GM10248 (cell line): Measurements from ENCODE around the gene TAC3.
"Not testable (repeated sequence)": the region's sequence is repeated elsewhere in the genome, so short reads cannot be mapped to it uniquely, and the experiment has no call there.

ENCODE experiments used
- CTCF ChIA-PET: fragments of 300-600 bp; sonication (Branson Sonifier 250); formaldehyde crosslinking; extraction: SDS; loops from one replicate; lab custom pipeline; 2021; ENCODE audit warnings: antibody characterized with exemption; lab: Yijun Ruan, JAX
- POLR2A ChIA-PET: fragments of 350-650 bp; sonication (Branson Sonifier 250); formaldehyde crosslinking; extraction: SDS; loops from one replicate; lab custom pipeline; 2020; ENCODE audit warnings: antibody characterized with exemption; lab: Yijun Ruan, JAX
- DNase-seq: peaks from one replicate; pipeline ENCODE4 v3.0.0; 2012; ENCODE audit errors: extremely low spot score
- CTCF ChIP-seq: IDR thresholded peaks from 2 replicates; pipeline ENCODE4 v1.5.1; 2012; ENCODE audit warnings: mild to moderate bottlenecking, low read depth; ENCODE audit errors: extremely low read depth, missing control alignments, control extremely low read depth

The TAC3 gene

GRCh38 chr12:56989861-56990610 is 26.3 kb downstream of the TAC3 start:
- ChIA-PET CTCF (interaction anchor here (1.6 to 5.0 kb wide), 3 partner anchors 11 to 234 kb away, joined by 6 to 122 read pairs (median 84); partner anchors contain the start of genes PRIM1 and ZBTB39), POLR2A (no interaction called here)
- DNase-seq, result no peak
- no peak for TF ChIP-seq CTCF

GRCh38 chr12:56988207-56988739 is 28.1 kb downstream of the TAC3 start:
- no peak for TF ChIP-seq CTCF
- DNase-seq, result no peak
- ChIA-PET POLR2A (interaction anchor here (1.0 to 1.1 kb wide), 2 partner anchors 14 to 263 kb away, joined by 3 to 4 read pairs; no protein-coding TSS in a partner anchor), CTCF (interaction anchor here (0.8 to 5.0 kb wide), 26 partner anchors 9 to 474 kb away, joined by 3 to 122 read pairs (median 4); partner anchors contain the start of genes HSD17B6, PRIM1 and ZBTB39)

GRCh38 chr12:56987551-56988053 is 28.7 kb downstream of the TAC3 start:
- peak; percentile 81 for DNase-seq
- POLR2A ChIA-PET, result no interaction called here

GRCh38 chr12:56987011-56987410 is 29.3 kb downstream of the TAC3 start:
- DNase-seq, result no peak
- POLR2A ChIA-PET, result no interaction called here
- TF ChIP-seq CTCF, result no peak
- CTCF ChIA-PET, result interaction anchor here (1.0 to 5.0 kb wide), 18 partner anchors 8 to 473 kb away, joined by 3 to 122 read pairs (median 5); partner anchors contain the start of genes HSD17B6, PRIM1 and ZBTB39

More at GRCh38 chr12:56987551-56988053, 28.7 kb downstream of the TAC3 start:
- CTCF ChIA-PET, result interaction anchor here (0.9 to 5.0 kb wide), 25 partner anchors 9 to 474 kb away, joined by 3 to 122 read pairs (median 5); partner anchors contain the start of genes HSD17B6, PRIM1 and ZBTB39
- peak; percentile 92 for TF ChIP-seq CTCF

GRCh38 chr12:56985714-56986113 is 30.6 kb downstream of the TAC3 start:
- ChIA-PET POLR2A (interaction anchor here (0.6 kb wide), 1 partner anchor 327 kb away, joined by 6 read pairs; no protein-coding TSS in a partner anchor), CTCF (interaction anchor here (0.9 to 5.0 kb wide), 3 partner anchors 16 to 230 kb away, joined by 3 to 122 read pairs (median 84); partner anchors contain the start of genes PRIM1 and ZBTB39)
- not testable (repeated sequence) for DNase-seq

- ChIA-PET POLR2A (no interaction called here), CTCF (no interaction called here)
- TF ChIP-seq CTCF, result no peak
- DNase-seq, result peak; percentile 3
These were observed 32.9 kb downstream of the TAC3 start for GRCh38 chr12:56983386-56983785.

GRCh38 chr12:56982578-56983236 is 33.6 kb downstream of the TAC3 start:
- DNase-seq, result peak; percentile 6
- CTCF ChIA-PET, result interaction anchor here (1.6 kb wide), 1 partner anchor 129 kb away, joined by 4 read pairs; no protein-coding TSS in a partner anchor
- POLR2A ChIA-PET, result not testable (repeated sequence)
